Breast epithelium (tissue), 4 donors: ENCODE data around the gene CTSH. TPM values are rescaled to one million over a fixed set of nuclear protein-coding genes. Genes with fewer than 3 reads are reported as not detected.

Source experiments
- DNase-seq, 2 donors: peaks; one replicate each; pipeline ENCODE4 v3.0.0-alpha.2; 2019; ENCODE audit warnings: low spot score in 2 of 2
- H3K27ac ChIP-seq, 2 donors: fragments of 200-600 bp; sonication (generic) in 1 of 2; one replicate each; pipeline ENCODE4 v1.5.1; 2016 to 2019; ENCODE audit warnings: mild to moderate bottlenecking in 1 of 2
- H3K27me3 ChIP-seq, 2 donors: fragments of 200-600 bp; sonication (generic) in 1 of 2; one replicate each; pipeline versions ENCODE4 v1.5.1 to v1.6.0; 2017 to 2019; ENCODE audit warnings: control low read depth in 1 of 2, mild to moderate bottlenecking in 1 of 2
- H3K36me3 ChIP-seq: fragments of 200-600 bp; one replicate; pipeline ENCODE4 v1.5.1; 2019
- H3K4me1 ChIP-seq, 2 donors: fragments of 200-600 bp; sonication (generic); one replicate each; pipeline ENCODE4 v1.5.1; 2016 to 2019; ENCODE audit warnings: control low read depth in 1 of 2
- H3K4me3 ChIP-seq, 3 donors: fragments of 200-600 bp; sonication (generic); 1 replicate in 2 of 3; 2 replicates in 1 of 3; pipeline ENCODE4 v1.5.1; 2016 to 2019; ENCODE audit warnings: mild to moderate bottlenecking in 3 of 3, moderate library complexity in 2 of 3
- H3K9me3 ChIP-seq, 2 donors: fragments of 200-600 bp; sonication (generic) in 1 of 2; one replicate each; pipeline ENCODE4 v1.5.1; 2016 to 2019; ENCODE audit warnings: control low read depth in 1 of 2
- CTCF ChIP-seq, 3 donors: fragments of 450-650 bp; IDR thresholded peaks; one replicate each; pipeline ENCODE4 v1.5.1; 2016 to 2017; ENCODE audit warnings: antibody characterized with exemption in 3 of 3, mild to moderate bottlenecking in 3 of 3, moderate library complexity in 3 of 3
- POLR2A ChIP-seq: fragments of 450-650 bp; IDR thresholded peaks from one replicate; pipeline ENCODE4 v1.6.1; 2016; ENCODE audit warnings: antibody characterized with exemption, mild to moderate bottlenecking, moderate library complexity
- POLR2AphosphoS5 ChIP-seq, 3 donors: sonication (generic); formaldehyde crosslinking; IDR thresholded peaks; one replicate each; pipeline ENCODE4 v1.6.1; 2017; ENCODE audit warnings: antibody characterized with exemption in 3 of 3
- intact Hi-C: fragments of 100-400 bp; cut with DNase I; formaldehyde crosslinking; loops from one replicate; pipeline ENCODE4 v1.15.1; 2023; ENCODE audit warnings: low total_unique reads
- total RNA-seq, 3 donors: library from RNA; depleted of rRNA; stranded (reverse); fragments of >200 nt; gene quantifications; one replicate each; pipeline ENCODE4 v1.1.0, GENCODE V29; 2016

CTSH gene
- total RNA-seq, 3 donors from 2014 or later = 158 to 272 (median 163) TPM

DNA sequence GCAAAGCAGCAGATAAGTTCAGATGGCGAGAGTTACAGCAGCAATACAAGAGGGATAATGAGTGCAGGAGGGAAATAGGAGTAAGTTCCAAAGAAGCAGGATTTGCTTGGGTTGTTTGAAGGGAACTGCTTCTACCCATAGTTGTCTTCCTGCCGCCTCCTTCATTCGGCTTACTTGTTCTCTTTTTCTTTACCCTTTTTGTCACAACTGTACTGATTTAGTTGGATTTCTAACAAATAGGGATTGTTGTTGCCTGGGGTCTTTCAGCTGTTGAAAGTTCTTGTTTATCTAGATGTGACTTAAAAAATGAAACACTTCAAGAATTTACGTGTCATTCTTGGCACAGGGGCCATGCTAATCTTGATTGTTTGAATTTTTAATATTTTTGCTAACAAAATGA, 46.3 kb downstream of the CTSH start:
- TF ChIP-seq POLR2AphosphoS5 (IDR thresholded peaks at IDR 0.05) (no peak), POLR2A (no peak), CTCF (IDR thresholded peaks at IDR 0.05) (no peak)
- H3K27ac ChIP-seq = no peak overlapping the region
- DNase-seq = no peak
- no peaks in the 10 kb centered on the region for H3K27me3 ChIP-seq
- H3K36me3 ChIP-seq = peaks cover 14% of the 10 kb centered on the region
- no peak overlapping the region for H3K4me3 ChIP-seq
- H3K4me1 ChIP-seq = no peaks in the 10 kb centered on the region
- intact Hi-C loops = no loop called here
- no peaks in the 10 kb centered on the region for H3K9me3 ChIP-seq

DNA sequence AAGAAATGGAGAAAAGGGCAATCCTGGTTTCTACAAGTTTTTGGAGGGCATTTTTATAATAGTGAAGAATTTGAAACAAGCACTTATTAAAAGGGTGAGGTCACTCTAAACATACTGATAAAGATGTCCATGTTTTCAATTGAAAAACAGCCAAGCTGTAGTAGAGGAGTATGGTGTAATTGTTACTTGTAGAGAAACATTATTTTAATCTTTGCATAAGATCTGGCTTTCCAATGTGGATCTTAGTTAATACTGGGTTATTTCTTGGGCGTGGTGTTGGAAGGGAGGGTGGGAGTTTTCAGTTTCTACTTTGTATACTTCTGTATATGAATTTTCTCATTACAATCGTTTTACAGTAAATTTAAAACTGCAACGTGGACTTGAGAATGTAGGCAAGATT, 49.4 kb downstream of the CTSH start:
- Histone ChIP-seq H3K4me3 (no peak overlapping the region), H3K27ac (no peak overlapping the region), H3K9me3 (no peaks in the 10 kb centered on the region), H3K4me1 (no peaks in the 10 kb centered on the region), H3K36me3 (peaks cover 19% of the 10 kb centered on the region), H3K27me3 (no peaks in the 10 kb centered on the region)
- no peak for DNase-seq
- intact Hi-C loops = no loop called here
- no peak for TF ChIP-seq POLR2A
- TF ChIP-seq POLR2AphosphoS5 (IDR thresholded peaks at IDR 0.05) = no peak
- TF ChIP-seq CTCF (IDR thresholded peaks at IDR 0.05) = no peak

DNA sequence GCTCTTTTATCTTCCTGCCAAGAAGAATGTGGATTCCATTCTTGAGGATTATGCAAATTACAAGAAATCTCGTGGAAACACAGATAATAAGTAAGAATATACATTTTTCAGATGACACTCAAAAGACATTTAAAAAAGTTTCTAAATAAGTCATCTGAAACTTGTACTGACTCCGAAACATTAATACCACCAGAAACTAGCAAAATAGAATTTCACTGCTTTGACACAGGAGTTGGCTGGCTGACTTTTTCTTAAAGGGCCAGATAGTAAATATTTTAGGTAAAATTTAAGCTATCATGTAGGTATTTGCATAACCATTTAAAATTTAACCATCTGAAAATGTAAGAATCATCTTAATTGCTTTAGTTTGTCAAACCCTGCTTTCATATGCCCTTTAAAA, 51.3 kb downstream of the CTSH start:
- intact Hi-C loops = no loop called here
- Histone ChIP-seq H3K9me3 (no peaks in the 10 kb centered on the region), H3K27me3 (no peaks in the 10 kb centered on the region), H3K4me3 (no peak overlapping the region), H3K4me1 (no peaks in the 10 kb centered on the region), H3K36me3 (peaks cover 16% of the 10 kb centered on the region), H3K27ac (no peak overlapping the region)
- no peak for DNase-seq
- TF ChIP-seq POLR2A (no peak), POLR2AphosphoS5 (IDR thresholded peaks at IDR 0.05) (no peak), CTCF (IDR thresholded peaks at IDR 0.05) (no peak)

DNA sequence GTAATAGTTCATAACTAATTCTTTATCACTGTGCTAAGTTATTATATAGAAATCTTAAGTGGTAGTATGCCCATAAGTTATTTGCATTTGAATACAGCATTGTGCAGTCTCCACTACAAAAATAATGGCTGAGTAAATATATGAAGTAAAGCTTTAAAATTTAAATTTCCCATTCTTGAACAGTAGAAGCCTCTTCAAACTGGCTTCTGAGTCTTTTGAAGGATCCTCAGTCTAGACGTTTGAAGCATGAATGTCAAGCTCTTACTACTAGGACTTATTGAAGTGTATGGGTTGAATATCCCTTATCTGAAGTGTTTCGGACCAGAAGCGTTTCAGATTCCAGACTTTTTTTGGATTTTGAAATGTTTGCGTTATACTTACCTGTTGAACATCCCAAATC, 55.8 kb downstream of the CTSH start:
- Histone ChIP-seq H3K4me1 (no peaks in the 10 kb centered on the region), H3K27ac (no peak overlapping the region), H3K27me3 (no peaks in the 10 kb centered on the region), H3K36me3 (peaks cover 5% of the 10 kb centered on the region), H3K4me3 (no peak overlapping the region), H3K9me3 (no peaks in the 10 kb centered on the region)
- intact Hi-C loops = no loop called here
- TF ChIP-seq POLR2A = no peak
- no peak for TF ChIP-seq CTCF (IDR thresholded peaks at IDR 0.05)
- no peak for TF ChIP-seq POLR2AphosphoS5 (IDR thresholded peaks at IDR 0.05)
- DNase-seq = no peak

GRCh38 chr15:78881681-78882080, 63.2 kb downstream of the CTSH start:
- no peak overlapping the region for H3K4me3 ChIP-seq
- H3K9me3 ChIP-seq = no peaks in the 10 kb centered on the region
- no peak overlapping the region for H3K27ac ChIP-seq
- peaks cover 0 to 3% of the 10 kb centered on the region in 2 donors for H3K4me1 ChIP-seq
- H3K27me3 ChIP-seq = no peaks in the 10 kb centered on the region
- TF ChIP-seq POLR2A (no peak), POLR2AphosphoS5 (IDR thresholded peaks at IDR 0.05) (no peak), CTCF (IDR thresholded peaks at IDR 0.05) (no peak)
- intact Hi-C loops = no loop called here
- DNase-seq = no peak
- no peaks in the 10 kb centered on the region for H3K36me3 ChIP-seq
